ENCODE measurements around the gene TRIP10. TPM values are rescaled to one million over a fixed set of nuclear protein-coding genes. Genes with fewer than 3 reads are reported as not detected.

The TRIP10 gene
- total and polyA plus RNA-seq, 10 of the 15 experiments (the other 5 are each of a cell fraction or from before 2014, with no cell fraction given) = 0.79 to 54.5 (median 32.5) TPM

GRCh38 chr19:6787393-6787792, 47.9 kb downstream of the TRIP10 start:
- TF ChIP-seq ZBED1 (IDR thresholded peaks at IDR 0.05; ENCODE audit: borderline replicate concordance) = no peak
- ChIA-PET POLR2A (no interaction called here), RAD21 (ENCODE audit: unreplicated experiment) (no interaction called here), CTCF (no interaction called here), SMC1A (ENCODE audit: uncharacterized antibody, unreplicated experiment) (interaction anchor here (0.7 kb wide), 1 partner anchor 543 kb away, joined by 4 read pairs; no protein-coding TSS in a partner anchor)
- ATAC-seq (no peak), FAIRE-seq (no peak), DNase-seq (ENCODE audit: low read depth, low spot score) (no peak)
- Histone ChIP-seq H3K4me1 (ENCODE audit: control insufficient read depth, insufficient read depth, low read length) (peaks cover 2% of the 10 kb centered on the region), H3K9ac (ENCODE audit: control insufficient read depth, insufficient read depth, low read length) (no peak overlapping the region), H3K4me2 (ENCODE audit: control insufficient read depth, insufficient read depth) (no peak overlapping the region), H3K9me3 (replicated peaks; ENCODE audit: control insufficient read depth, insufficient read depth, low read length) (no peaks in the 10 kb centered on the region), H2AFZ (ENCODE audit: control insufficient read depth, low read depth, low read length) (no peak overlapping the region), H3K79me2 (ENCODE audit: control insufficient read depth, insufficient read depth, low read length) (peaks cover 40% of the 10 kb centered on the region), H3K27me3 (replicated peaks in 1 of 2; ENCODE audit: control insufficient read depth in 2 of 2, insufficient read depth in 2 of 2, low read length in 1 of 2) (no peaks in the 10 kb centered on the region), H3K27ac (ENCODE audit: control insufficient read depth, insufficient read depth) (no peak overlapping the region), H3K4me3 (no peak overlapping the region), H3K36me3 (ENCODE audit: control insufficient read depth in 2 of 2, insufficient read depth in 2 of 2, low read length in 1 of 2) (peaks cover 3 to 12% of the 10 kb centered on the region in 2 experiments; a peak in 3 of 4 replicates), H4K20me1 (ENCODE audit: control insufficient read depth, insufficient read depth) (no peaks in the 10 kb centered on the region; the same call in 1 of the 2 replicates)
- intact Hi-C loops (cut with micrococcal nuclease; ENCODE audit: unreplicated experiment) = no loop called here
- in situ Hi-C loops (cut with MboI) = no loop called here
- 100% methylated on average over 4 of the region's 4 CpGs for WGBS (ENCODE audit: insufficient coverage, insufficient replicate concordance, low lambda C conversion rate, missing lambda C conversion rate)
- no TSS peak for BruUV-seq (replicated peaks)

- BruUV-seq (replicated peaks) = no TSS peak
- no peak for DNase-seq (ENCODE audit: low read depth, low spot score)
- ChIA-PET POLR2A (interaction anchor here (0.6 kb wide), 1 partner anchor 298 kb away, joined by 3 read pairs; no protein-coding TSS in a partner anchor), CTCF (no interaction called here), SMC1A (ENCODE audit: uncharacterized antibody, unreplicated experiment) (no interaction called here), RAD21 (ENCODE audit: unreplicated experiment) (no interaction called here)
- no peak overlapping the region for H2AFZ ChIP-seq (ENCODE audit: control insufficient read depth, low read depth, low read length)
- peaks cover 1 to 11% of the 10 kb centered on the region in 2 experiments; a peak in 3 of 4 replicates for H3K36me3 ChIP-seq (ENCODE audit: control insufficient read depth in 2 of 2, insufficient read depth in 2 of 2, low read length in 1 of 2)
- TF ChIP-seq MYB (IDR thresholded peaks at IDR 0.05; ENCODE audit: borderline replicate concordance, low read depth, low read length) = no peak
- TF ChIP-seq SMC3 (IDR thresholded peaks at IDR 0.05; ENCODE audit: borderline replicate concordance, low read length) = no peak
- TF ChIP-seq RAD51 (IDR thresholded peaks at IDR 0.05) = 0 out of 2 replicates have a peak, but pooled peaks have one; percentile 3
- no peak for TF ChIP-seq HDAC6 (IDR thresholded peaks at IDR 0.05; ENCODE audit: unreplicated experiment)
- no peak for TF ChIP-seq ATF3 (IDR thresholded peaks at IDR 0.05; ENCODE audit: borderline replicate concordance, extremely low read depth, low read depth, low read length)
- TF ChIP-seq PAX8 (IDR thresholded peaks at IDR 0.05) = no peak
- TF ChIP-seq CREM (IDR thresholded peaks at IDR 0.05; ENCODE audit: low read depth) = no peak
- FAIRE-seq = no peak
- H3K4me1 ChIP-seq (ENCODE audit: control insufficient read depth, insufficient read depth, low read length) = no peaks in the 10 kb centered on the region
- no peak overlapping the region for H3K27ac ChIP-seq (ENCODE audit: control insufficient read depth, insufficient read depth)
- 98% methylated on average over 3 of the region's 4 CpGs for WGBS (ENCODE audit: insufficient coverage, insufficient replicate concordance, low lambda C conversion rate, missing lambda C conversion rate)
- no peak overlapping the region for H3K9ac ChIP-seq (ENCODE audit: control insufficient read depth, insufficient read depth, low read length)
- intact Hi-C loops (cut with micrococcal nuclease; ENCODE audit: unreplicated experiment) (no loop called here), in situ Hi-C loops (cut with MboI) (no loop called here)
- H3K9me3 ChIP-seq (replicated peaks; ENCODE audit: control insufficient read depth, insufficient read depth, low read length) = no peaks in the 10 kb centered on the region
- peaks cover 36% of the 10 kb centered on the region for H3K79me2 ChIP-seq (ENCODE audit: control insufficient read depth, insufficient read depth, low read length)
- no peak overlapping the region for H3K4me3 ChIP-seq
- no peak overlapping the region for H3K4me2 ChIP-seq (ENCODE audit: control insufficient read depth, insufficient read depth)
- H4K20me1 ChIP-seq (ENCODE audit: control insufficient read depth, insufficient read depth) = no peaks in the 10 kb centered on the region; the same call in 1 of the 2 replicates
- ATAC-seq = no peak
- H3K27me3 ChIP-seq (replicated peaks in 1 of 2; ENCODE audit: control insufficient read depth in 2 of 2, insufficient read depth in 2 of 2, low read length in 1 of 2) = no peaks in the 10 kb centered on the region
Observed at GRCh38 chr19:6788896-6789295, 49.4 kb downstream of the TRIP10 start.

Measured in GM12878 (cell line).